Fibroblast of lung (primary cell): Measurements from ENCODE around the gene LGI2. TPM values are rescaled to one million over a fixed set of nuclear protein-coding genes. Genes with fewer than 3 reads are reported as not detected.

Experiments
- DNase-seq, 2 donors: peaks; one replicate each; pipeline versions ENCODE4 v3.0.0 to v3.0.0-alpha.2; 2010; ENCODE audit warnings: low read depth in 2 of 2
- H2AFZ ChIP-seq: 2 replicates; pipeline ENCODE4 v1.5.1; 2012; ENCODE audit warnings: low read length, control low read depth, inconsistent platforms
- H3K27ac ChIP-seq: 2 replicates; pipeline ENCODE4 v1.5.1; 2011; ENCODE audit warnings: low read length, control low read depth; ENCODE audit not compliant: insufficient read depth
- H3K27me3 ChIP-seq: 2 replicates; pipeline ENCODE4 v1.5.1; 2011; ENCODE audit warnings: mild to moderate bottlenecking, low read length; ENCODE audit not compliant: control insufficient read depth, insufficient read depth
- H3K36me3 ChIP-seq: 2 replicates; pipeline ENCODE4 v1.5.1; 2011; ENCODE audit warnings: low read length; ENCODE audit not compliant: control insufficient read depth, insufficient read depth
- H3K4me1 ChIP-seq: 2 replicates; pipeline ENCODE4 v1.5.1; 2011; ENCODE audit warnings: low read length; ENCODE audit not compliant: control insufficient read depth, insufficient read depth; ENCODE audit errors: extremely low read depth
- H3K4me2 ChIP-seq: 2 replicates; pipeline ENCODE4 v1.5.1; 2011; ENCODE audit warnings: low read length, control low read depth; ENCODE audit not compliant: insufficient read depth; ENCODE audit errors: extremely low read depth
- H3K4me3 ChIP-seq, 4 experiments: fragments of 200-600 bp in 1 of 4; sonication (generic) in 1 of 4; replicated peaks in 1 of 4; 2 replicates each; pipeline ENCODE4 v1.5.1; 2011 to 2016; ENCODE audit warnings: low read length in 4 of 4, low read depth in 3 of 4, mild to moderate bottlenecking in 3 of 4, control low read depth in 2 of 4, inconsistent platforms in 1 of 4, mixed read lengths in 1 of 4; ENCODE audit not compliant: insufficient read depth in 1 of 4; ENCODE audit errors: control extremely low read depth in 1 of 4
- H3K79me2 ChIP-seq: 2 replicates; pipeline ENCODE4 v1.5.1; 2012; ENCODE audit warnings: mild to moderate bottlenecking, low read length, inconsistent platforms; ENCODE audit not compliant: control insufficient read depth, insufficient read depth
- H3K9ac ChIP-seq: 2 replicates; pipeline ENCODE4 v1.5.1; 2011; ENCODE audit warnings: mild to moderate bottlenecking, low read length, control low read depth; ENCODE audit not compliant: insufficient read depth
- H3K9me3 ChIP-seq: 2 replicates; pipeline ENCODE4 v1.5.1; 2012; ENCODE audit warnings: low read depth, low read length; ENCODE audit not compliant: control insufficient read depth, insufficient read depth
- H4K20me1 ChIP-seq: 2 replicates; pipeline ENCODE4 v1.5.1; 2011; ENCODE audit warnings: low read length; ENCODE audit not compliant: control insufficient read depth, insufficient read depth; ENCODE audit errors: extremely low read depth
- EZH2 ChIP-seq: IDR thresholded peaks from 2 replicates; pipeline ENCODE4 v1.5.1; 2012; ENCODE audit warnings: low read length, control low read depth, mild to moderate bottlenecking; ENCODE audit errors: missing control alignments
- polyA plus RNA-seq, 2 donors: library from polyadenylated mRNA; depleted of rRNA in 1 of 2; stranded (reverse) in 1 of 2; unstranded in 1 of 2; fragments of >200 nt; gene quantifications; 2 replicates each; pipeline ENCODE4 v1.2.1, GENCODE V29; 2011 to 2012; ENCODE audit warnings: missing spikeins in 1 of 2
- total RNA-seq: library from RNA; depleted of rRNA; stranded (reverse); fragments of >200 nt; gene quantifications from 2 replicates; pipeline ENCODE4 v1.2.1, GENCODE V29; 2014
- TF ChIP-seq, protein P1 (sequence below), 2 donors: IDR thresholded peaks in 1 of 2; conservative IDR thresholded peaks in 1 of 2; 1 replicate in 1 of 2; 2 replicates in 1 of 2; pipeline ENCODE4 v1.5.1; 2011 to 2012; ENCODE audit warnings: low read length in 2 of 2, control low read depth in 1 of 2, inconsistent platforms in 1 of 2, low read depth in 1 of 2, mild to moderate bottlenecking in 1 of 2

The LGI2 gene
- total and polyA plus RNA-seq, 2 donors (not counting 1 experiment from before 2014, with no cell fraction given), result under 0.01 TPM; not detected in 1

DNA sequence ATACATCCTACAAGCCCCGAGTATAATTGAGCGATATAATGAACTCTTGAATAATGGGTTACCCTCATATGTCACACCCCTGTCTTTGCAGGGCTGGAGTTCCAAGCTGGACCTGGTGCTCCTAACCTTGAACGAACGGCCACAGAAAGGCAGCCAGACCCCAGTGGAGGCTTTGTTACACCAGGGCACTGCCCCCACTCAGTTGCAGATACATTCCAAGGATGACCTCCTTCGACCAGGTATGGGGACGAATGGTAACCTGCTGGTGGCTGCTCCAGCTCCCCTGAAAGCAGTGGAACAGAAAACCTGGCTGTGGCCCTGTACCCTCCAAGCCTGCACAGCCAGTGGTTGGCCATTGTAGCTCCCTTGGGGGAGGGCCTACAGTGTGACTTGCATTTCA lies 61.3 kb downstream of the LGI2 start:
- H2AFZ ChIP-seq, result no peak overlapping the region
- no peaks in the 10 kb centered on the region for H4K20me1 ChIP-seq
- no peak overlapping the region for H3K4me2 ChIP-seq
- no peaks in the 10 kb centered on the region for H3K79me2 ChIP-seq
- peaks cover under 1% of the 10 kb centered on the region for H3K27me3 ChIP-seq
- no peak overlapping the region for H3K9ac ChIP-seq
- no peaks in the 10 kb centered on the region for H3K4me1 ChIP-seq
- H3K36me3 ChIP-seq, result no peaks in the 10 kb centered on the region
- no peak overlapping the region for H3K4me3 ChIP-seq
- H3K9me3 ChIP-seq, result no peaks in the 10 kb centered on the region
- no peak overlapping the region for H3K27ac ChIP-seq
- no peak for TF ChIP-seq EZH2
- TF ChIP-seq, protein P1, sequence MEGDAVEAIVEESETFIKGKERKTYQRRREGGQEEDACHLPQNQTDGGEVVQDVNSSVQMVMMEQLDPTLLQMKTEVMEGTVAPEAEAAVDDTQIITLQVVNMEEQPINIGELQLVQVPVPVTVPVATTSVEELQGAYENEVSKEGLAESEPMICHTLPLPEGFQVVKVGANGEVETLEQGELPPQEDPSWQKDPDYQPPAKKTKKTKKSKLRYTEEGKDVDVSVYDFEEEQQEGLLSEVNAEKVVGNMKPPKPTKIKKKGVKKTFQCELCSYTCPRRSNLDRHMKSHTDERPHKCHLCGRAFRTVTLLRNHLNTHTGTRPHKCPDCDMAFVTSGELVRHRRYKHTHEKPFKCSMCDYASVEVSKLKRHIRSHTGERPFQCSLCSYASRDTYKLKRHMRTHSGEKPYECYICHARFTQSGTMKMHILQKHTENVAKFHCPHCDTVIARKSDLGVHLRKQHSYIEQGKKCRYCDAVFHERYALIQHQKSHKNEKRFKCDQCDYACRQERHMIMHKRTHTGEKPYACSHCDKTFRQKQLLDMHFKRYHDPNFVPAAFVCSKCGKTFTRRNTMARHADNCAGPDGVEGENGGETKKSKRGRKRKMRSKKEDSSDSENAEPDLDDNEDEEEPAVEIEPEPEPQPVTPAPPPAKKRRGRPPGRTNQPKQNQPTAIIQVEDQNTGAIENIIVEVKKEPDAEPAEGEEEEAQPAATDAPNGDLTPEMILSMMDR (conservative IDR thresholded peaks at IDR 0.05 in 1 of 2, IDR thresholded peaks at IDR 0.05 in 1 of 2; ENCODE audit: low read depth in 1 of 2, low read length in 2 of 2), result no peak
- DNase-seq, result no peak

DNA sequence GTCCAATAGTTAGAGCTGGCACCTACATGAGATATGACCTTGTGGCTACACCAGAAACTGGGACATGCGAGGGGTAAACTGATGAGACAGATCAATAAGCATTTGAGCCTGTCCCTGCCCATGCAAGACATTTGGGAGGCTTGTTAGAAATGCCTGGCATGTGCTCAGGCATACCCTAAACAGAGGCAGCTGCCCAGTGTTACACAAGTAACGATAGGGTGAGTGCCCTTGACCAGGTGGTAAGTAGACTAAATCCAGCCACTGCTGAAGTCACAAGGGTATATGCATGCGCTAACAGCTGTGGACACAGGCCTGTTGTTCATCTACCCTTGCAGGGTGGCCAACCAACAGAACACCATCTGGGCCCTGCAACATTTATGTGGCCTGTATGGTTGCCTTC lies 61.8 kb downstream of the LGI2 start:
- no peak for DNase-seq
- TF ChIP-seq, protein P1 (conservative IDR thresholded peaks at IDR 0.05 in 1 of 2, IDR thresholded peaks at IDR 0.05 in 1 of 2; ENCODE audit: low read depth in 1 of 2, low read length in 2 of 2), result no peak
- TF ChIP-seq EZH2, result no peak
- no peaks in the 10 kb centered on the region for H3K36me3 ChIP-seq
- no peaks in the 10 kb centered on the region for H3K27me3 ChIP-seq
- H3K4me3 ChIP-seq, result no peak overlapping the region
- H3K4me1 ChIP-seq, result no peaks in the 10 kb centered on the region
- H3K27ac ChIP-seq, result no peak overlapping the region
- no peaks in the 10 kb centered on the region for H3K9me3 ChIP-seq
- no peaks in the 10 kb centered on the region for H4K20me1 ChIP-seq
- no peak overlapping the region for H3K9ac ChIP-seq
- no peaks in the 10 kb centered on the region for H3K79me2 ChIP-seq
- H2AFZ ChIP-seq, result no peak overlapping the region
- no peak overlapping the region for H3K4me2 ChIP-seq

DNA sequence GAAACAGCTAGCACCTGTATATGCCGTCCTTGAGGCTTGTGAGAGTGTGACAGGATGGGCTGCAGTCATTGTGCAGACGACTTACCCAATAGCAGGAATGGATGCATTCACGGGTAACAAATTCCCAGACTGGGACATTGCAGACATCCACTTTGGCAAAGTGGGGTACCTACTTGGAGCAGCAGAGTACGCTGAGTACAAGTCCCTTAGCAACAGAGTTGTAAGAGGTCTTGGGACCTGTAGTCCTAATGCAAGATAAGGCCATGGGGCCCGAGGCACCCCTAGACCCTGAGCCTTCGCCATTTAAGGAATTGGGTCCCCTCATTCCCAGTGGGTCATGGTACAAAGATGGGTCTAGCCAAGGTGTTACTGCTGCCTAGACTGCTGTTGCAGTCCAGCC lies 62.5 kb downstream of the LGI2 start:
- no peak overlapping the region for H2AFZ ChIP-seq
- H3K27ac ChIP-seq, result no peak overlapping the region
- H3K9ac ChIP-seq, result no peak overlapping the region
- H3K9me3 ChIP-seq, result no peaks in the 10 kb centered on the region
- no peaks in the 10 kb centered on the region for H4K20me1 ChIP-seq
- no peak for TF ChIP-seq EZH2
- TF ChIP-seq, protein P1 (conservative IDR thresholded peaks at IDR 0.05 in 1 of 2, IDR thresholded peaks at IDR 0.05 in 1 of 2; ENCODE audit: low read depth in 1 of 2, low read length in 2 of 2), result no peak
- H3K4me3 ChIP-seq, result no peak overlapping the region
- no peaks in the 10 kb centered on the region for H3K4me1 ChIP-seq
- H3K36me3 ChIP-seq, result no peaks in the 10 kb centered on the region
- no peak for DNase-seq
- H3K4me2 ChIP-seq, result no peak overlapping the region
- H3K79me2 ChIP-seq, result no peaks in the 10 kb centered on the region
- no peaks in the 10 kb centered on the region for H3K27me3 ChIP-seq
